Midbrain (tissue), 1 donor: ENCODE data around the gene TMOD3.
A peak's percentile ranks its signal among the peaks of the same experiment; 100 is the strongest.

Experiments used
- DNase-seq: peaks from one replicate; lab custom pipeline; 2025; lab: John Stamatoyannopoulos, UW

TMOD3 gene

DNA sequence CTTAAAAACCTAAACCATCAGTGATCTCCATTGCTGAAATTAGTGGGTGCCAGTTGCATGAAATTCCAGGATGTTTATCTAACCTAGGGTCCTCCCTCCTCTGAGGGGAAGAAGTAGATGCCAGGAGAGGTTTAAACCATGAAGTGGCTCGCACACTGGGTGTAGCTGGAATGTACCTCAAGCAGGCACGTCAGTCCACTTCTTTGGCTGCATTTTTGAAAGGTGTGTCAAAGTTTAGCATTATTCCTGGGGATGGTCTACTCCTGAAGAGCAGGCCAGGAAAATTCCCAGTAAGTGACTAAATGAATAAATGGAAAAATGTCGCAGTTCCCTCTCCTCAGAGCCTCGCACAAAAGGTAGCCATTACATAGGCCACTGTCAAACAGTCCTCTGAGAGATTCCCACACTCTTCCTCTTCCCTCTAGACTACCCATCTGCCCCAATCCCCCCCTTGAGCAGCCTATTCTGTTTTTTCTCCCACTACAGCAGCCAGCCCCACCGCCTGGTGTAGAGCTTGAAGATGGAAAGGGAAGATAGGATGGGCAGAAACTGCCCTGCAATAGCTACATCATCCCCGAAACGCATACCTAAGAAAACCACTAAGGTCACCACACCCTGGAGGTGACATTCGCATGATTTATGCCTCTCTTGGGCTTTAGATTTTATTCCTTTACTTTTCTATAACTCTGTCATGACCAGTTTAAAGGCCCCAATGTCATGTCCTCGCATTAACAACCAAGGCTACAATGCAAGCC, 655 bp upstream of the TMOD3 start:
- DNase-seq = no peak

DNA sequence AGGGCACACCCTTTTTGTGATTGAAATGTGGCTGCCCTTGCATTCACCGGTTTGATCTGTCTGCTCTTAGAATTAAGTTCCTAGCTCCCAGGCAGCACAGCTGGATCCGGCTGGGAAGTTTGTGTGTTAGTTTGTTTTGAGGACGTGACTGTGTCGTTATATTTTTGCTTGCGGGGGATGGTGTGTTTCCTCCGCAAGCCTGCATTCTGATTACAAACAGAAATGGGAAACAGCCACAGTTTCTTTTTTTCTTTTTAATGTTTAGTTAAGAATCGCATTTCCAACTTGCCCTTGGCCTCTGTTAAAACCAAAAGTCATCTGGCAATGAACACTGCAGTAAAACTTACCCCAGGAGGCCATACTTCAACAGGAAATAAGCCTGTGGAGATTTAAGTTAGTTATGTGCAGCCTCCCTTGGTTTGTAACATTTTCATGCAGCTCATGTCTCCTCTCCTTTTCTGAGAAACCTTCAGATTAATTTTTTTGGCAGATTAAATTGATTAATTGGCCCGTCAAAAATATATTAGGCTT, 888 bp downstream of the TMOD3 start:
- peak; percentile 22 for DNase-seq

DNA sequence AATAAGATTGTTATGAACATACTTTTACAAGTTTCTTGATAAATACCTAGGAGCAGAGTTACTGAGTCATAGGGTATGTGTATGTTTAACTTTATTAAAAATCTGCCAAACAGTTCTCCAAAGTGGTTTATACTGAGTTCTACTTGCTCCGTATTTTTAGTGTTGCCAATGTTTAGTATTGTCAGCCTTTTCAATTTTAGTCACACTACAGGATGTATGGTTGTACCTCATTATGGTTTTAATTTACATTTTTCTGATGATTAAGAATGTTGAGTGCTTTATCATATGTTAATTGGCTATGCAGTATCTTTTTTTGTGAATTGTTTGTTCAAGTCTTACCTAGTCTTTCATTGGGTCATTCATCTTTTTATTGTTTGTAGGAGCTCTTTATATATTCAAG, 4.3 kb downstream of the TMOD3 start:
- no peak for DNase-seq

DNA sequence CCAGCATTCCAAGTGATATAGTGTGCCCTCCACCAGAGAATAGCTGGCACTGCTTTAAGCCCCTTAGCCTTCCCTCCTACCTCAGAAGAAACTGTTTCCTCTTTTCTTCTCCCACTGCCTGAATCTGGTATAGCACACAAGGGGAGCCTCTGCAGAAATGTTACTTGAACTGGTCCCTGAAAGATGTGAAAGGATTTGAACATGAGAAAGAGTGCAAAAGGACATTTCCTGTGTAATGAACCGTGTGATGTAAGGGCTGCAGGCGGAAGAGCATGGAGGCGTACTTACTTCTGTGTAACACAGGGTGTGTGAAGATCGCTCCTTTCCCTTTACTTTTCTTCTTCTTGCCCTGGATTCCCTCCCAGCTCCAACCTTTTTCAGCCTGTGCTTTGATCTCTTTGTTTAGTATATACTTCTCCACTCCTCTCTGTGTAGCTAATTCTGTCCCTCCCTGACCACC, 8.4 kb downstream of the TMOD3 start:
- no peak for DNase-seq

DNA sequence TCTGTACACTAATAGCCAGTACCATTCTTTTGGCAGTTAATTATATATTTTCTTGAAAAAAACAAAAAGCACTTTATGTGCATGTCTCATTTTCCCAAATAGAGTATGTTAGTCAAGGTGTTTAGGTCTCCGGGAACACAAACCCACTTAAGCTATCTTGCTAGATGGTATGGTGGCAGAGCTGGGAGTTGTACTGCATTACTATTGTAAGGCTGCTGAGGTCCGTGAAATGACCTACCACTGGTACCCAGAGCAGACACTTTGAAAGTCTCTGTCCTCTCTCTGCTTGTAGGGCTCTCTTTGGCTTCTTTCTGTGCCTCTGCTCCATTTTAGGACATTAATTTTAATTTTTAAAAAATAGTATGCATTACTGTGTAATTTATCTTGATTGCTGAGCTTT, 8.8 kb downstream of the TMOD3 start:
- DNase-seq = no peak

DNA sequence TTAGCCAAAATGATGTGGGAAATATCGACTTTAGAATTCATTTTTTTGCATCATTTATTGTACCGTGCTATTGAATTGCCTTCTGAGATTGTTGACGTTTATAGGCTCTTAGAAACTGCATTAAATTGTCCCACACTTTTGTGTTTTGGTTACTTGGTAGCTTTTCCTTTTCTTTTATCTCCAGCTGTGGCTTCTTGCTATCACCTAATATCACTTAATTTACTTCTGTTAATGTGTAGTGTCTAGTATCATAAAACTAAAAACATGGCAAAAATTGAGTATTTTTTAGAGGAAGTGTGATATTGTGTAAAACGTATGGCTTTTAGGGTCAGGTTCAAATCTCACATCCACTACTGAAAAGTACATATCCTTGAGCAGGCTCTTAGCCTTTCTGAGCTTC, 11.2 kb downstream of the TMOD3 start:
- DNase-seq = no peak

DNA sequence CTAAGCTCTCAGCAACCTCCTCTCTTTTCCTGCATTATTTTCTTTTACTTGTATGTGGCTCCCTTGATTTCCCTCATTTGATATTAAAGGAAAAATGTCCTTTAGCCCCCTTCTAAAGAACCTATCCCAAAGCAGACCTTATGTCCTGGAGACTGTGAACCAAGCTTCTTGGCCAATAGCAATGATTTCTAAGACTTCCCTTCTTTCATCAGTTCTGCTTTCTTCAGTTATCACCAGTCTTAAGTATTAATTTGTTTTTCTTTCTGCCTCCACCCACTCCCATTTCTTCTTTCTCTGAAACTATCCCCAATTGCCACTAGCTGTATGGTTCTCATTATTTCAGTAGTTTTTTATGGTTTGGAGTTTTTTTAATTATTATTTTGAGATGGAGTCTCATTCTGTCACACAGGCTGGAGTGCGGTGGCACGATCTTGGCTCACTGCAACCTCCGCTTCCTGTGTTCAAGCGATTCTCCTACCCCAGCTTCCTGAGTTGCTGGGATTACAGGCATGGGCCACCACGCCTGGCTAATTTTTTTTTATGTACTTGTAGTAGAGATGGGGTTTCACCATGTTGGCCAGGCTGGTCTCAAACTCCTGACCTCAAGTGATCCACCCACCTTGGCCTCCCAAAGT, 12.1 kb downstream of the TMOD3 start:
- DNase-seq = no peak

DNA sequence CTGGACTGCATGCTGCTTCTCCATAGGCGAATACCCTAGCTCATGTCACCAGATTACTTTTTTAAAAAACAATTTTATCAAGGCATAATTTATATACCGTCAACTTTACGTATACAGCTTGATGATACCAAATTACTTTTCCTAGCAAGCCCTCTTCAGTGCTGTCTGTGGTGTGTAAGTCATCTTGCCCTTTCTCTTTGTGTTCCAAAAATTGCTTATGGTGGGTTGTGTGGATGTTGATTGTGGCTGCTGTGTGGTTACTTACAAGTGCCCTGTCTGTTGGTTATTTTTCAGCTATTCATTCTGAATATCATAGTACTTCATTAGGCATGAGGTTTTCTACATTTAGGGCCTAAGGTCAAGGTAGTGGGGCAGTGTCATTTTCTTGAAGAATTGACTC, 12.8 kb downstream of the TMOD3 start:
- DNase-seq = no peak

DNA sequence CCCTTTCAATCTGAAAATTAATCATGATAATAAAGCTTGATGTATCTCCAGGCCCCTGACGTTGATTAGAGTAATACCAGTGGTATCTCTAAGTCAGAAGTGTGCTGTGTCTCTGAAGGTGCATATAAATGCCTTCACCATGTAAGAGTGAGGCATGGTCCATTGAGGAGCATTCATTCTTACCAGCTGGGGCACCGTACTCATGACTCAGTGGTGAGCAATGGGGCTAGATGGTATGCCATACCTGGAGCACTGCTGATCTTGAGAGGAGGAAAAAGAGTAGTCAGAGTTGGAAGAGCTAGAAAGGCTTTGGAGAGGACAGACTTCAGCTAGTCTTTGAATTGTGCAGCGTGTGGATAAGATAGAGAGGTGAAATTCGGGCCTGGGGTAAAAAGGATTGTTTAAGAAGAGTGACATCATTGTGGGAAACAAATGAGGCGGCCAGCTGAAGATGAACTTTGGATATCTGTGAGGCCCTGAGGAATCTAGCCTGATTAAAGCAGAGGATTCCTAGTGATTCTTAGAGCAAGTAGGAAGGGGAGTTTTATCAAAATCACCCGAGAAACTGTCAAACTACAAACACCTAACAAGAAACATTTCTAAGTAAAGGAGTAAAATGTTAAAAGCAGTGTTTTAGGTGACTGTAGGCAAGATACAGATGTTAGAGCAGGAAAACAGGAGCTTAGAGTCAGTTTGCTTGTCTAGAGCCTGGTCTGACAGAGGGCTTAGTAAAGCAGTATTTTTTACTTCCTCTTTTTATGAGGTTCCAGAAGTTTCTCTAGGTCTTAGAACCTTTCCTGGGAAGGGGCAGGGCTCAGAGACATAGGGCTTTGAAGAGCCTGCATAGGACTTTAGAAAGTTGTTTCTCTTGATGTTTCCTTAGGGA, 13.6 kb downstream of the TMOD3 start:
- no peak for DNase-seq

DNA sequence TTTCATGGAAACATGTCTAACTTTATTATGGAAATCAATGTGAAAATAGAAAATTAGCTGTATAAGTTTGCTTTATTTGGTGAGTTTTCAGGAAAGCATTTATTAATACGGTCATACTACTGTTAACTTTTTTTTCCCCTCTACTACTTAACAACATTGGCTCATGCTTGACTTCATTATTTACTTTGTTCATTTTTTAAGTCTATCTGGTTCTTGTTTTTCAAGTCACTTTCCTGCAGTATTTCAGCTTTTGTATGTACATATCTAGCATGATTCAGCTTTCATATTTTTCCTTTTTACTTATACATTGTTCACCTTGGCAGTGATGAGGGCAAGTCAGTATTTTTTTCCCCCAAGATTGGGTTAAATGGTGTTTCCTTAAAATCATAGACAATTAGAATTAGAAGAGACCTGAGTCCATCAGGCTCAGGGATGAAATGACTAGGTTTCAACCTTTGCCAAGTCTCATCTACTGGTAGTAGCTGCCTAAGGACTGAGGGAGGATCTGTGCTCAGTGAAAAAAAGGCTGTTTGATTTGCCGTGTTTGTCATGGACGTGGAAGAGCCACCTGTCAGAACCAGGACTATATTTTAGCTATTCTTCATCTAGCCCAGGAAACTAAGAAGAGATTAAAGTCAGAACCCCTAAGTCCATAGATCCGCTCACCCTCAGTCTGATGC, 15.4 kb downstream of the TMOD3 start:
- DNase-seq = no peak

DNA sequence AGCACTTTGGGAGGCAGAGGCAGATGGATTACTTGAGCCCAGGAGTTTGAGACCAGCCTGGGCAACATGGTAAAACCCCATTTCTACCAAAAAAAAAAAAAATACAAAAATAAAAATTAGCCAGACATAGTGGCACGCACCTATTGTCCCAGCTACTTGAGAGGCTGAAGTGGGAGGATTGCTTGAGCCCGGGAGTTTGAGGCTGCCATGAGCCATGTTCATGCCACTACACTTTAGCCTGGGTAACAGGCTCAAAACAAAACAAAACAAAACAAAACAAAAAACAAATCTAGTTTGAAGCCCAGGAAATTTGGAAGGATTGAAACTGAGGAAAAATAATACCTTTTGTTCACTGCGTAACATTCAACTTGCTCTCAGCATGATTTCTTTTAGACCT, 16.6 kb downstream of the TMOD3 start:
- no peak for DNase-seq

DNA sequence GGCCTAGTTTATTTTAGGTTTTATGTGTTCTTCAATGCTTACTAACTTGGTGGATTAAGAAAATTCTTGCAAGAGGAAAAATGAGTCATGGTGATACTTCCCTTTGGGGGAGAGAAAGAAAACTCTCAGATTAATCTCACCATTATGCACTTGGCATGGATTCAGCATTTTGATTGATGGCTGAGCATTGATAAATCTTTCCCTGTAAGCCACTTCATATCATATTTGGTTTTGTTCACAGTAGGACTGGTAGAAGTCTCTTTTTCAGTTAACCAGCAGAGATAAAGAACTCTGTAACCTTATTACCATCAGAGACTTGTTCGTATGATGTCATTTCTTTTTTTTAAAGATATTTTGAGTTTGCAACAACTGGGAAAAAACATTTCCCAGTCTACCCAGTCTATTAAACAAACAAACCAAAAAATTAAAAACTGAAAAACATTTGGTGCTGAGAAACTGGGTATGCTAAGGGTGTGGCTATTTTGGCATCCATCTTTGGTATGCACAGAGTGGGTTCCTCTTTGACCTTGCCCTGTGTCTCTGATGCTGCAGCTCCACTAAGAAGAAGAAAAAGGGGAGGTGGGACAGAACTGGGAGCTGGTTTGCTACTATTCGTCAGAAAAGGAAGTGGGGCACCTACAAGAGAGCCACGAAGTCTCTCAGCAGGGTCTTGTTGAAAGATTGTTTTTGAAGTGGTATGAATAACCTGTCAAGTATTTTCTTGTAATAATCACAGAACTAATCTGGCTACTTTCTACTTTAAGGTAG, 17.2 kb downstream of the TMOD3 start:
- DNase-seq = no peak

DNA sequence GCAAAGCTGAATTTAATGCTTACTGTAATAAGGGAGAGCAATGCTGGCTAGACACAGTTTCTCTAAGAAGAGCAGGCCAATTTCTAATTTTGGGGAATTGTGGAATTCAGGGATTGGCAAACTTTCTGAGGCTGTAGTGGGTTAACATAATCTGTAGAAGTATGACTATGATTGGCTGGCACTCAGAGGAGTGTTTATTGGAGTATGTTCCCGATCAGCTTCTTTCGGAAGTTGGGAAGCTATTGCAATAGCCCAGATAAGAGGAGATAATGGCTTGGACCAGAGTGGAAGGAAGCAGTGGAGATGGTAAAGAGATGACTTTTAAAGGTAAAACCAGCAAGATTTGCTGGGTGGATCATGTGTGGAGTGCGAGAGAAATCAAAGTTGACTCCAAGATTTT, 19.4 kb downstream of the TMOD3 start:
- DNase-seq = no peak

DNA sequence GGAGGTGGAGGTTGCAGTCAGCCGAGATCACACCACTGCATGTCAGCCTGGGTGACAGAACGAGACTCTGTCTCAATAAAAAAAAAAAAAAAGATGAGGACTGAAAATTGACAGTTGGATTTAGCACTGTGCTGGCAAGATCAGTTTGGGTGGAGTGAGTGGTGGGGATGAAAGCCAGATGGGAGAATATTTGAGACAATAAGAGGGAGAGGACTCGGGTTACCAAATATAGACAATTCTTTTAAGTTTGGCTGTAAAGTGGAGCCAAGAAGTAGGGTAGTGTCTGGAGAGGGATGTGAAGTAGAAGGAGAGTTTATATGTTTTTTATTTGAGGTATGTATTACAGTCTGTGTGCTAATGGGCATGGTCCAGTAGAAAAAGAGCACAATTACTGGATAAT, 20.4 kb downstream of the TMOD3 start:
- DNase-seq = no peak

DNA sequence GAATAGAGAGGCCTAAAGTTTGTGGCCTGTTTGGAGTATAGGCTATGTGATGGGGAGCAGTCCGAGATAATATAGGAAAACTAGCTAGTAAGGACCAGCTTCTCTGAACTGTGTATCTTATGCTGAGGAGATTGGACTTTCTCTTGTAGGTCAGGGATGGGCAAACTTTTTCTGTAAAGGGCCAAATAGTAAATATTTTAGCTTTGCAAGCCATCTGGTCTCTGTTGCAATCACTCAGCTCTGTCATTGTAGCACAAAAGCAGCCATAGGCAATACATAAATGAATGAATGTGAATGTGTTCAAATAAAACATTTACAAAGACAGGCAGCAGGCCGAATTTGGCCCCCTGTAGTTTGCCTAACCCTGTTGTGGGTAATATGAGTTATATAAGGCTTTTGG, 24.5 kb downstream of the TMOD3 start:
- no peak for DNase-seq

DNA sequence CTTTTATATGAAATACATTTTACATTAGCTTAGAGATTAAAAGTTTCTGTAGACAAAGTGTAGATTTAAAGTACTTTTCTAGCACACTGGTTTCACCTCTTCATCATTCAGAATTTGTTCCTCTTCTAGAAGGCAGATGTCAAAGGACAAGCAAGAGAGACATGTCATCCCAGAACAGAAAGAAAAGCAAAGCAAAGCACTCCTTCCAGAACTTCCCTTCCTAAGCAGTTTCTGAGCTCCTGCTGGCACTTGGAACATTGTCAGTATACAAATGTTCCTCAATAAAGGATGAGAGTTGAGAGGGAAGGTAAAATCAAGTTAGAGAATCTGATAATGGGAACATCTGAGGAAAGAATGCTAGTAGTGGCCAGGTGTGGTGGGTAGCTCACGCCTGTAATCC, 26.2 kb downstream of the TMOD3 start:
- DNase-seq = no peak

DNA sequence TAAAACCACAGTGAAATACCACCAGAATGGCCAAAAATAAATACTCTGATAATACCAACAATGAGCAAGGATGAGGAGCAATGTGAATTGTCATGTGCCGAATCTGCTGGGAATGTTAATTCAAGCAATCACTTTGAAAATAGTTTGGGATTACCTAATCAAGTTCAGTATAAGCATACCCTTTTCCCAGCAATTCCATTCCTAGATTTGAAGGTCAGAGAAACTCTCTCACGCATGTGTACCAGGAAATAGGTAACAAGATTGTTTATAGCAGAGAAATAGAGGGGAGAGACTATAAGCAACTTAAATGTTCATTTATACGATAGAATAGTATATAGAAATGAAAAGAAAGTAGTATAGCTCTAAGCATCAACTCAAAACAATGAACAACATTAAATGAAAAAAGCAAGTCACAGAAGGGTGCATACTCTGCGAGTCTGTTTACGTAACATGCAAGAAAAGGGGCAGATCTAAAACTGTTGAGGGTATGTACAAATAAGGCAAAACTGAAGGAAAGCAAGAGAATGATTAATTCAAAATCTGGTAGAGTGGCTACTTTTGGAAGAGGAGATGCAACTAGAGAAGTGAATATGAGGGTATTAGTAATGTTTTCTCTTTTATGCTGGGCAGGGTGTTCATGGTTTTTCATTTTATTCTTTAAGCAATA, 27.4 kb downstream of the TMOD3 start:
- no peak for DNase-seq

DNA sequence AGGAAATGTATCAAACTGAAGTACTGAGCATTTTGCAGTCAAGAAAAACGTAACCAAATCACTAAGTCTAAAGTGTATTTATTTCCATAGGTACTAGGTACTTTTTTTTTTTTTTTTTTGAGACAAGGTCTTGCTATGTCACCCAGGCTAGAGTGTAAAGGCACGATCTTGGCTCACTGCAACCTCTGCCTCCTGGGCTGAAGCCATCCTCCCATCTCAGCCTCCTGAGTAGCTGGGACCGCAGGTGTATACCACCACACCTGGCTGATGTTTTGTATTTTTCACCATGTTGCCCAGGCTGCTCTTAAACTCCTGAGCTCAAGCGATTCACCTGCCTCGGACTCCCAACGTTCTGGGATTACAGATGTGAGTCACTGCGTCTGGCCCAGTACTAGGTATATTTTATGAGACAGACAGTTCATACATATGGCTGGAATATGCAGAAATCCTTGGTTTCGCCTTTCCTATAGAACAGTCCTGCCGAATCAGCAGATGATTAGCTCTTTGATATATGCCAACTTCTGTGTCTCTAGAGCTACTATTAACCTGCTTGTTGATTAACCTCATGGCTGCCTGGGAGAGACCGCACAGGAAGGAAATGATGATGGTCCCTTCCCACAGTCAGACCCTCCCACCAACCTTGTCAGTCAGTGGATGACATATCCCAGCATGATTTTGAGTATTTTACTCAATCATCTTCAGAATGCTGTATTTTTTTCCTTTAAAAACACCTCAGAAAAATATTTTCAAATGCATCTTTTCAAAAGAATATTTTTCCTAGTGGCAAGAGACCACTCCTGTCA, 32.3 kb downstream of the TMOD3 start:
- DNase-seq = no peak

DNA sequence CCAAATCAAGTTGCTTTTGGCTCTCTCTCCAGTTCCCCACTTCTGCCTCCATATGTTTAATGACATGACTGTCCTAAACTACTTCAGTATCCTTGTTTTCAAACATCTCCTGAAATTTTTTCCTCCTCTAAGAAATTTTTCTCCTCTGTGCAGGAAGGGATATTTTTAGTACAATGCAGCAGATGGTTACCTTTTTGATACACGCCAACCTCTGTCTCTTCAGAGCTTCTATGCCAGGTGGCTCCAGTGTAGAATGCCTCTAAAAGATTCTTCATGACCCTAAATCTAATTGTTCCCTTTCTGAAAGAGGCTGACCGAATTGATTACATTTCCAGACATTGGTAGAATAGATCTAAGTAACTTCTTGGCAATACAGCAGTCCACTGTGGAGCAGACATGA, 33.7 kb downstream of the TMOD3 start:
- DNase-seq = no peak
